Breast epithelium (tissue), 4 donors: Measurements from ENCODE around the gene LAMB4. TPM values are rescaled to one million over a fixed set of nuclear protein-coding genes. Genes with fewer than 3 reads are reported as not detected.

Experiments used
- DNase-seq, 2 donors: peaks; one replicate each; pipeline ENCODE4 v3.0.0-alpha.2; 2019; ENCODE audit warnings: low spot score in 2 of 2
- H3K27ac ChIP-seq, 2 donors: fragments of 200-600 bp; sonication (generic) in 1 of 2; one replicate each; pipeline ENCODE4 v1.5.1; 2016 to 2019; ENCODE audit warnings: mild to moderate bottlenecking in 1 of 2
- H3K27me3 ChIP-seq, 2 donors: fragments of 200-600 bp; sonication (generic) in 1 of 2; one replicate each; pipeline versions ENCODE4 v1.5.1 to v1.6.0; 2017 to 2019; ENCODE audit warnings: control low read depth in 1 of 2, mild to moderate bottlenecking in 1 of 2
- H3K36me3 ChIP-seq: fragments of 200-600 bp; one replicate; pipeline ENCODE4 v1.5.1; 2019
- H3K4me1 ChIP-seq, 2 donors: fragments of 200-600 bp; sonication (generic); one replicate each; pipeline ENCODE4 v1.5.1; 2016 to 2019; ENCODE audit warnings: control low read depth in 1 of 2
- H3K4me3 ChIP-seq, 3 donors: fragments of 200-600 bp; sonication (generic); 1 replicate in 2 of 3; 2 replicates in 1 of 3; pipeline ENCODE4 v1.5.1; 2016 to 2019; ENCODE audit warnings: mild to moderate bottlenecking in 3 of 3, moderate library complexity in 2 of 3
- H3K9me3 ChIP-seq, 2 donors: fragments of 200-600 bp; sonication (generic) in 1 of 2; one replicate each; pipeline ENCODE4 v1.5.1; 2016 to 2019; ENCODE audit warnings: control low read depth in 1 of 2
- CTCF ChIP-seq, 3 donors: fragments of 450-650 bp; IDR thresholded peaks; one replicate each; pipeline ENCODE4 v1.5.1; 2016 to 2017; ENCODE audit warnings: antibody characterized with exemption in 3 of 3, mild to moderate bottlenecking in 3 of 3, moderate library complexity in 3 of 3
- POLR2A ChIP-seq: fragments of 450-650 bp; IDR thresholded peaks from one replicate; pipeline ENCODE4 v1.6.1; 2016; ENCODE audit warnings: antibody characterized with exemption, mild to moderate bottlenecking, moderate library complexity
- POLR2AphosphoS5 ChIP-seq, 3 donors: sonication (generic); formaldehyde crosslinking; IDR thresholded peaks; one replicate each; pipeline ENCODE4 v1.6.1; 2017; ENCODE audit warnings: antibody characterized with exemption in 3 of 3
- intact Hi-C: fragments of 100-400 bp; cut with DNase I; formaldehyde crosslinking; loops from one replicate; pipeline ENCODE4 v1.15.1; 2023; ENCODE audit warnings: low total_unique reads
- total RNA-seq, 3 donors: library from RNA; depleted of rRNA; stranded (reverse); fragments of >200 nt; gene quantifications; one replicate each; pipeline ENCODE4 v1.1.0, GENCODE V29; 2016

LAMB4 gene
- total RNA-seq, 3 donors from 2014 or later = 0.29 to 0.98 (median 0.48) TPM

- TF ChIP-seq POLR2A (no peak), POLR2AphosphoS5 (IDR thresholded peaks at IDR 0.05) (no peak), CTCF (IDR thresholded peaks at IDR 0.05) (no peak)
- intact Hi-C loops = no loop called here
- Histone ChIP-seq H3K4me1 (no peaks in the 10 kb centered on the region), H3K27me3 (no peaks in the 10 kb centered on the region), H3K36me3 (no peaks in the 10 kb centered on the region), H3K27ac (no peak overlapping the region), H3K4me3 (no peak overlapping the region), H3K9me3 (no peaks in the 10 kb centered on the region)
- no peak for DNase-seq
Measured at GRCh38 chr7:107982918-107983389, 147.2 kb downstream of the LAMB4 start.

GRCh38 chr7:107982042-107982840, 147.9 kb downstream of the LAMB4 start:
- Histone ChIP-seq H3K4me3 (no peak overlapping the region), H3K36me3 (no peaks in the 10 kb centered on the region), H3K27ac (no peak overlapping the region), H3K27me3 (no peaks in the 10 kb centered on the region), H3K4me1 (no peaks in the 10 kb centered on the region), H3K9me3 (no peaks in the 10 kb centered on the region)
- intact Hi-C loops = no loop called here
- no peak for DNase-seq
- TF ChIP-seq CTCF (IDR thresholded peaks at IDR 0.05) = no peak
- TF ChIP-seq POLR2A = no peak

DNA sequence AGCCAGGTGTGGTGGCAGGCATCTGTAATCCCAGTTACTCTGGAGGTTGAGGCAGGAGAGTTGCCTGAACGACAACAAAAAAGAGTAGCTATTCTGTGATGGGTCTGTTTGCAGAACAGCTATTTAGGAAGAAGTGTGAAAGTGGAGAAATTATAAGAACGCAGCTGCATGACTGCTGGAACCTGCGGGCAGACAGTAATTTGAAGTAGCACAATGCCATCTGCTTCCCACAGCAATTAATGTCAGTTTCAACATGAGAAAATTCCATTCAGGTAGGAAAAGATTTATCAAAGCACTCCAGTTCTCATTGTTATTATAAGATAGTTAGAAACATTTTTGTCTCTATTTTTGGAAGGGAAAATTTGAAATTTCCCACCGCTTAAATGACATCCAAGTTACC, 148.7 kb downstream of the LAMB4 start:
- H3K4me1 ChIP-seq = no peaks in the 10 kb centered on the region
- no peaks in the 10 kb centered on the region for H3K36me3 ChIP-seq
- no peaks in the 10 kb centered on the region for H3K9me3 ChIP-seq
- H3K27me3 ChIP-seq = no peaks in the 10 kb centered on the region
- TF ChIP-seq CTCF (IDR thresholded peaks at IDR 0.05) (no peak), POLR2AphosphoS5 (IDR thresholded peaks at IDR 0.05) (no peak), POLR2A (no peak)
- no peak overlapping the region for H3K27ac ChIP-seq
- intact Hi-C loops = no loop called here
- DNase-seq = no peak
- H3K4me3 ChIP-seq = no peak overlapping the region

- intact Hi-C loops = no loop called here
- DNase-seq = no peak
- Histone ChIP-seq H3K36me3 (no peaks in the 10 kb centered on the region), H3K9me3 (no peaks in the 10 kb centered on the region), H3K27me3 (no peaks in the 10 kb centered on the region), H3K4me1 (no peaks in the 10 kb centered on the region), H3K4me3 (no peak overlapping the region), H3K27ac (no peak overlapping the region)
- TF ChIP-seq POLR2AphosphoS5 (IDR thresholded peaks at IDR 0.05) (no peak), CTCF (IDR thresholded peaks at IDR 0.05) (no peak), POLR2A (no peak)
Measured at GRCh38 chr7:107980671-107981190, 149.4 kb downstream of the LAMB4 start.

GRCh38 chr7:107980171-107980570, 150.0 kb downstream of the LAMB4 start:
- Histone ChIP-seq H3K27ac (no peak overlapping the region), H3K36me3 (no peaks in the 10 kb centered on the region), H3K4me1 (no peaks in the 10 kb centered on the region), H3K9me3 (no peaks in the 10 kb centered on the region), H3K27me3 (no peaks in the 10 kb centered on the region), H3K4me3 (no peak overlapping the region)
- TF ChIP-seq POLR2AphosphoS5 (IDR thresholded peaks at IDR 0.05) (no peak), POLR2A (no peak), CTCF (IDR thresholded peaks at IDR 0.05) (no peak)
- intact Hi-C loops = no loop called here
- no peak for DNase-seq
